GM12878 (cell line): Measurements from ENCODE around the gene NOTCH4. TPM values are rescaled to one million over a fixed set of nuclear protein-coding genes. Genes with fewer than 3 reads are reported as not detected.

Experiments used
- ATF7 ChIP-seq: fragments of 450-650 bp; IDR thresholded peaks from 2 replicates; pipeline ENCODE4 v1.6.1; 2016; ENCODE audit warnings: low read depth, mild to moderate bottlenecking
- KLF5 ChIP-seq: fragments of 450-650 bp; IDR thresholded peaks from 2 replicates; pipeline ENCODE4 v1.6.1; 2014; ENCODE audit warnings: mild to moderate bottlenecking; ENCODE audit not compliant: partially characterized antibody
- SIN3A ChIP-seq: IDR thresholded peaks from 2 replicates; pipeline ENCODE4 v1.6.1; 2012; ENCODE audit warnings: low read depth, low read length, improper control_type of control experiment
- SMAD5 ChIP-seq: IDR thresholded peaks from 2 replicates; pipeline ENCODE4 v1.6.1; 2016; ENCODE audit warnings: antibody characterized with exemption, low read depth
- SP1 ChIP-seq: IDR thresholded peaks from one replicate; pipeline ENCODE4 v1.6.1; 2011; ENCODE audit warnings: low read depth, low read length
- TBL1XR1 ChIP-seq: IDR thresholded peaks from 2 replicates; pipeline ENCODE4 v1.6.1; 2012; ENCODE audit warnings: low read depth, low read length, improper control_type of control experiment
- ZBED1 ChIP-seq: IDR thresholded peaks from 2 replicates; pipeline ENCODE4 v1.6.1; 2016; ENCODE audit warnings: borderline replicate concordance
- polyA plus RNA-seq, 11 experiments: library from polyadenylated mRNA; depleted of rRNA in 4 of 11; unstranded in 6 of 11; stranded (reverse) in 5 of 11; fragments of >200 nt; fragmentation: Nextera tagmentation in 4 of 11; fragmentation: Illumina TruSeq in 1 of 11; extraction: Ambion mirVana in 4 of 11; extraction: Trizol in 1 of 11; gene quantifications; 1 replicate in 1 of 11; 2 replicates in 10 of 11; pipeline versions ENCODE4 v1.2.1 to v1.2.3, GENCODE V29; 2011 to 2016; ENCODE audit warnings: inconsistent platforms in 2 of 11, missing spikeins in 2 of 11, low read depth in 1 of 11
- total RNA-seq, 4 experiments: library from RNA; depleted of rRNA in 3 of 4; stranded (reverse); fragments of >200 nt in 3 of 4; fragmentation: Illumina TruSeq in 1 of 4; extraction: Trizol in 1 of 4; gene quantifications; 2 replicates each; pipeline versions ENCODE4 v1.2.1 to v1.2.3, GENCODE V29; 2013 to 2021
- TF ChIP-seq, protein P1 (sequence below): IDR thresholded peaks from 2 replicates; pipeline ENCODE4 v1.6.1; 2011; ENCODE audit warnings: low read depth, low read length, improper control_type of control experiment, borderline replicate concordance
- TF ChIP-seq, protein P2 (sequence below): fragments of 450-650 bp; IDR thresholded peaks from 2 replicates; pipeline ENCODE4 v1.6.1; 2017; ENCODE audit warnings: borderline replicate concordance
- TF ChIP-seq, protein P3 (sequence below): IDR thresholded peaks from 2 replicates; pipeline ENCODE4 v1.6.1; 2011; ENCODE audit warnings: borderline replicate concordance, low read depth, mild to moderate bottlenecking, moderate library complexity, mixed read lengths, low read length; ENCODE audit not compliant: insufficient read depth; ENCODE audit errors: extremely low read length

Gene NOTCH4
- total and polyA plus RNA-seq, 10 of the 15 experiments (the other 5 are each of a cell fraction or from before 2014, with no cell fraction given) = 0.66 to 3.3 (median 1.4) TPM

DNA sequence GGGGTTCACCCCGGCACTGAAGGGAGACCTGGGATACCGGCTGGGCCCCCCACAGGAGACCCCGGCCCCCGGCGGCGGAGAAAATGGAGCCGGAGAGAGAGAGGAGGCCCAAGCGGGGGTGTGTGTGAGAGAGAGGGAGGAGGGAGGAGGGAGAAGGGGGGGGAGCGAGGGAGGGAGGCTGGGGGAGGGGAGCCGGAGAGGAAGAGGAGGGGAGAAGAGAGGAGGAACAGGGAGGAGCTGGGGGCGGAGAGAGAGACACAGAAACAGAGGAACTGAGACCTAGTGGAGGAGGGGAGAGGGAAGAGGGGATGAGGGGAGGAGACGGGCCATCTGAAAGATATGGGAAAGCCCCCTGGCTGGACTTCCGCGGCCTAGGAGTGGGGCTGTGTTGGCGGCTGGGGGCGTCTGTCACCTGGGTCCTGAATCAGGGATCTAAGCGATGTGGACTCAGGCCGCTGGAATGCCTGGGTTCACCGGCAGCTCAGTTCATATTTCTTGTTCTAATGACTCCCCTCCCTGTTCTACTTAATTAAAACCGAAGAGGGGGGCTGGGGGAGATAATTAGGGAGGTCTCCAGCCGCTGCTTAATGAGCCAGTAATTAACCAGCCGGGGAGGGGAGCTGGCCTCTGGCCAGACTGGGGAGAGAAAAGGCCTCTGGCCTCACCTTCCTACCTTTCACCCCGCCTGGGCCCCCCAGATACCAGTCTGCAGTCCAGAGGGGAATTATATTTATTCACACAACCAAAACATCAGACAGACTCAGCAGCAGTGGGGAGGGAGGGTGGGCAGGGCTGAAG, 33.6 kb downstream of the NOTCH4 start, which contains the start of gene PBX2 (continued):
- TF ChIP-seq, protein P1, sequence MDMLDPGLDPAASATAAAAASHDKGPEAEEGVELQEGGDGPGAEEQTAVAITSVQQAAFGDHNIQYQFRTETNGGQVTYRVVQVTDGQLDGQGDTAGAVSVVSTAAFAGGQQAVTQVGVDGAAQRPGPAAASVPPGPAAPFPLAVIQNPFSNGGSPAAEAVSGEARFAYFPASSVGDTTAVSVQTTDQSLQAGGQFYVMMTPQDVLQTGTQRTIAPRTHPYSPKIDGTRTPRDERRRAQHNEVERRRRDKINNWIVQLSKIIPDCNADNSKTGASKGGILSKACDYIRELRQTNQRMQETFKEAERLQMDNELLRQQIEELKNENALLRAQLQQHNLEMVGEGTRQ = no peak
- peak; percentile 64 for TF ChIP-seq SP1
- TF ChIP-seq ZBED1 = no peak; the same call in 1 of the 2 replicates
- TF ChIP-seq TBL1XR1 = no peak; the same call in 1 of the 2 replicates
- peak; percentile 87 for TF ChIP-seq ATF7
- TF ChIP-seq, protein P2, sequence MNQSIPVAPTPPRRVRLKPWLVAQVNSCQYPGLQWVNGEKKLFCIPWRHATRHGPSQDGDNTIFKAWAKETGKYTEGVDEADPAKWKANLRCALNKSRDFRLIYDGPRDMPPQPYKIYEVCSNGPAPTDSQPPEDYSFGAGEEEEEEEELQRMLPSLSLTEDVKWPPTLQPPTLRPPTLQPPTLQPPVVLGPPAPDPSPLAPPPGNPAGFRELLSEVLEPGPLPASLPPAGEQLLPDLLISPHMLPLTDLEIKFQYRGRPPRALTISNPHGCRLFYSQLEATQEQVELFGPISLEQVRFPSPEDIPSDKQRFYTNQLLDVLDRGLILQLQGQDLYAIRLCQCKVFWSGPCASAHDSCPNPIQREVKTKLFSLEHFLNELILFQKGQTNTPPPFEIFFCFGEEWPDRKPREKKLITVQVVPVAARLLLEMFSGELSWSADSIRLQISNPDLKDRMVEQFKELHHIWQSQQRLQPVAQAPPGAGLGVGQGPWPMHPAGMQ = no peak
- TF ChIP-seq, protein P3, sequence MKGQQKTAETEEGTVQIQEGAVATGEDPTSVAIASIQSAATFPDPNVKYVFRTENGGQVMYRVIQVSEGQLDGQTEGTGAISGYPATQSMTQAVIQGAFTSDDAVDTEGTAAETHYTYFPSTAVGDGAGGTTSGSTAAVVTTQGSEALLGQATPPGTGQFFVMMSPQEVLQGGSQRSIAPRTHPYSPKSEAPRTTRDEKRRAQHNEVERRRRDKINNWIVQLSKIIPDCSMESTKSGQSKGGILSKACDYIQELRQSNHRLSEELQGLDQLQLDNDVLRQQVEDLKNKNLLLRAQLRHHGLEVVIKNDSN = no peak
- TF ChIP-seq SMAD5 = no peak
- no peak for TF ChIP-seq KLF5
- TF ChIP-seq SIN3A = peak; percentile 49; the same call in 1 of the 2 replicates
